ENCODE results near the gene KRTAP10-8.
"Not testable (repeated sequence)": the region's sequence is repeated elsewhere in the genome, so short reads cannot be mapped to it uniquely, and the experiment has no call there.

The KRTAP10-8 gene

DNA sequence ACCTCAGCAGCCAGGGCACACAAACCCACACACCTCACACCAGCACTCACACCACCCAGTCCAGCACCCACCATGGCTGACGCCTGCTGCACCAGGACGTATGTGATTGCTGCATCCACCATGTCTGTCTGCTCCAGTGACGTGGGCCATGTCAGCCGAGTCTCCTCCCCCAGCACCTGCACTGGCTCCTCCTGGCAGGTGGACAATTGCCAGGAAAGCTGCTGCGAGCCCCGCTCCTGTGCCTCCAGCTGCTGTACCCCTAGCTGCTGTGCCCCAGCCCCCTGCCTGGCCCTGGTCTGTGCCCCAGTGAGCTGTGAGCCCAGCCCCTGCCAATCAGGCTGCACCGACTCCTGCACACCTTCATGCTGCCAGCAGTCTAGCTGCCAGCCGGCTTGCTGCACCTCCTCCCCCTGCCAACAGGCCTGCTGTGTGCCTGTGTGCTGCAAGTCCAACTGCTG lies at the start of gene KRTAP10-8:
Gene KRTAP10-8 (plus strand): TSS at position 51 of the 458 bp plus-strand sequence. CDS start 22 bp downstream, at position 73.
- Mint-ChIP-seq H3K9me3 (peaks cover 23 to 41% of the 10 kb centered on the region in 2 donors), H3K27me3 (no peaks in the 10 kb centered on the region), H3K4me3 (no peak within 1 kb of the TSS), H3K27ac (peak within 1 kb of the TSS in 1 of 2 donors; percentile 75), H3K4me1 (peaks cover 16% of the 10 kb centered on the region)
- DNase-seq (no peak), ATAC-seq (no peak)

DNA sequence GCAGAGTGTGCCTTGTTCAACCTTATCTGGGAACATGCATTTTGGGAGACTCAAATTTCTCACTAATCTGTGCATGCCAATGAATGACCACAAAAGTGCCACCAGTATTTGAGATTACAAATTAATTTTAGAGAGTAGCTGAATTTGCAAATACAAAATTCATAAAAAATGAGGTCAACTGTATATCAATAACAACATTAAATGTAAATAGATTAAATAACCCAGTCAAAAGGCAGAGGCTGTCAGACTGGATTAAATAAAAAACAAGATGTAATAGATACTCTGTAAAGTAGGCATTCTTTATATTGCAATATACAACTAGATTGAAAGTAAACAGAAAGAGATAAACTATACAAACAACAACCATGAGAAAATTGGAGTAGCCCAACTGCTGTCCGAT lies 47.8 kb upstream of the KRTAP10-8 start:
- Mint-ChIP-seq H3K4me3 (no peak overlapping the region), H3K27me3 (no peaks in the 10 kb centered on the region), H3K4me1 (peaks cover 14% of the 10 kb centered on the region), H3K27ac (no peak overlapping the region), H3K9me3 (peaks cover 24 to 39% of the 10 kb centered on the region in 2 donors)
- DNase-seq, result no peak
- ATAC-seq, result no peak

DNA sequence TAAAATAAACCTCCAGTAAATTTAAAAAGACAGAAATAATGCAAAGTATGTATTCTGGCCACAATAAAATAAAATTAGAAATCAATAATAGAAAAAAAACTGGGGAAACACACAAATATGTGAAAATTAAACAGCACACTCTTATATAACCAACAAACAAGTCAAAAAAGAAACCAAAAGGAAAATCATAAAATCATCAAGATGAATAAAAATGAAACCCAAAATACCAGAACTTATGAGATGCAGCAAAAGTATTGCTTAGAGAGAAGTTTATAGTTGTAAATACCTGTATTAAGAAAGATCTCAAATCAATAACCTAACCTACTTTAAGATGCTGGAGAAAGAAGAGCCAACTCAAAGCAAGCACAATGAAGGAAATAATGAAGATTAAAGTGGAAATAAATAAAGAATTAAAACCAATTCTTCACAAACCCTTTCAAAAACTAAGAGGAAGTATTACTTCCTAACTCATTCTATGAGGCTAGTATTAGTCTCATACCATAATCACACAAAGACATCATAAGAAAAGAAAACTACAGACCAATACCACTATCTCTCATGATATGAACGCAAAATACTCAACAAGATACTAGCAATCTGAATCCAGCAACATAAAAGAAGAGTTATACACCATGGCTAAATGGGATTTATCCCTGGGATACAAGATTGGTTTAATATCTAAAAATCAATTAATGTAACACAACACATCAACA lies 46.8 kb upstream of the KRTAP10-8 start:
- Mint-ChIP-seq H3K4me3 (peak overlapping the region; percentile 18 to 55), H3K4me1 (peaks cover 14% of the 10 kb centered on the region), H3K27ac (peak overlapping the region in 1 of 2 donors; percentile 14), H3K27me3 (no peaks in the 10 kb centered on the region), H3K9me3 (peaks cover 22 to 30% of the 10 kb centered on the region in 2 donors)
- ATAC-seq (peak; percentile 60), DNase-seq (no peak)

- no peak for ATAC-seq
- no peak overlapping the region for H3K4me3 Mint-ChIP-seq
- H3K4me1 Mint-ChIP-seq, result peaks cover 14% of the 10 kb centered on the region
- peak overlapping the region in 1 of 2 donors; percentile 67 for H3K27ac Mint-ChIP-seq
- H3K9me3 Mint-ChIP-seq, result peaks cover 16 to 22% of the 10 kb centered on the region in 2 donors
- no peak for DNase-seq
- H3K27me3 Mint-ChIP-seq, result no peaks in the 10 kb centered on the region
Observed at GRCh38 chr21:44566403-44566802, 45.5 kb upstream of the KRTAP10-8 start.

DNA sequence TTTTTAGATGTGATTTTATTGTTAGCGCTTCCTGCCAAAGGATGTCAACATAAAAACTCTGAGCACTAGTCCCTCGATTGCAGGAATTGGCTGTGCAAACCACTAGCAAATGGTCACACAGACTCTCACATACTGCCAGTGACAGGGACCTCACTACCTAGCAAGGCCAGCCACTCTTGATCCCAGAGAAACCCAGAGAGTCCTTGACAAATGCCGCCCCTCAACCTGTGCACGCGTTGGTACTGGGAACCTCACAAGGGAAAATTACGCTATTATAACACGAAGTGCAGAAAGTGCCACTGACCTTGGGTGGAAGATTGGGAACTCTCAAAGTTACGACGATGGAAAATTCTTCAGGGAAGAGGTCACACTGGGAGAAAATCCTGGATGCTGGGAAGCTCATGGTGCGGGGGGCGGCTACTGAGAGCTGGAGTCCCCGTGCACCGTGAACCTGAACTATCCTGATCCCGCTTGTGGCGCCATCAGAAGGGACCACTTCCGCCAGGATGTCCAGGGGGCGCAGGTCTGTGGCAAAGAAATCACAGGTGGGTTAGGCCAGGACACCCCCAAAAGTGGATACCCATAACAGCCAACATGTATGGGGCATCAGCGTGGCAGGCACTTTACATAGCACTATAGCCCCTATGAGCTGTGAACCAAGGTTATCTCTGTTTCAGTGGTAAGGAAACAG lies 44.3 kb upstream of the KRTAP10-8 start:
- H3K4me3 Mint-ChIP-seq, result no peak overlapping the region
- peaks cover 7 to 16% of the 10 kb centered on the region in 2 donors for H3K9me3 Mint-ChIP-seq
- H3K27me3 Mint-ChIP-seq, result no peaks in the 10 kb centered on the region
- peaks cover 14% of the 10 kb centered on the region for H3K4me1 Mint-ChIP-seq
- H3K27ac Mint-ChIP-seq, result no peak overlapping the region
- DNase-seq, result no peak
- ATAC-seq, result no peak

- ATAC-seq (no peak), DNase-seq (no peak)
- Mint-ChIP-seq H3K4me1 (peaks cover 14% of the 10 kb centered on the region), H3K27ac (no peak overlapping the region), H3K9me3 (peaks cover 1 to 10% of the 10 kb centered on the region in 2 donors), H3K27me3 (no peaks in the 10 kb centered on the region), H3K4me3 (no peak overlapping the region)
Observed at GRCh38 chr21:44568261-44568660, 43.6 kb upstream of the KRTAP10-8 start.

DNA sequence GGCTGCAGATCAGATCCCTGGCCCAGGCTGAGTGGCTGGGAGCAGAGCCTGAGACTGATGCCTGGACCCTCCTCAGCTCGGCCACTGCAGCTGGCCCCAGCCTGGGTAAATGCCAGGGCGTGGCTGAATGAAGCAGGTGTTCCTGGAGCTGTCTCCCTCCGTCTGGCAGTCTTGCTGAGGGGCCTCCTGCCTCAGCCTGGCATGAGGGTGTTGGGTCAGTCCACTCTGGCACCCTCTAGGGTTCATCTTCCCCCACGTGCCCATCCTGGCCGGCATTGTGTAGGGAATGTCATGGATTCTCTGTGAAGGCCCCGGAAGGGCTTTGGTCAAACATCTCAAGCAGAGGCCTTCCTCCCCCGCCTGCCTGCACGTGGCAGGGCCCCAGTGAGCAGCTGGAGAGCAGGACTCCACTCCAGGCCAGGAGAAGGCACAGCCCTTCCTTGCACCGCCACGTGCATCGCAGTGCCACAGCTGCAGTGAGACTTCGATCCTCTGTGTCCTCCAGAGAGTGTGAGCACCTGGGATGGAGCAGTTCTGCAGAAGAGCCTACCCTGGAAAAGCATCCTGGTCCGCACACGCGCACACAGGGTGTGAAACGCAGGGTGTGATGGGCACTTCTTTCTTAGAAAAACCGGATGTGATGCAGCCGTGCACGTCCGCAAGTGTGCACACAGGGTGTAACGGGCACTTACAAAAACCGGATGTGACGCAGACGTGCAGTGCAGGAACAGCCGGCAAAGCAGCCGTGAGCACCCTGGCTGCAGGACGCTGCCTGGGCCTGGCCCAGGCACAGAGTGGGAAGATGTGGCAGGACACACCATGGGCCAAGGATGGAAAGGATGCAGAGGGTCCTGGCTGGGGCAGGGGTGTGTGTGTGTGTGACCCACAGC lies 43.0 kb upstream of the KRTAP10-8 start:
- Mint-ChIP-seq H3K4me1 (peaks cover 14% of the 10 kb centered on the region), H3K4me3 (no peak overlapping the region), H3K27me3 (peaks cover under 1% of the 10 kb centered on the region), H3K9me3 (peaks cover 0 to 6% of the 10 kb centered on the region in 2 donors), H3K27ac (peak overlapping the region in 1 of 2 donors; percentile 54)
- DNase-seq, result no peak
- no peak for ATAC-seq

DNA sequence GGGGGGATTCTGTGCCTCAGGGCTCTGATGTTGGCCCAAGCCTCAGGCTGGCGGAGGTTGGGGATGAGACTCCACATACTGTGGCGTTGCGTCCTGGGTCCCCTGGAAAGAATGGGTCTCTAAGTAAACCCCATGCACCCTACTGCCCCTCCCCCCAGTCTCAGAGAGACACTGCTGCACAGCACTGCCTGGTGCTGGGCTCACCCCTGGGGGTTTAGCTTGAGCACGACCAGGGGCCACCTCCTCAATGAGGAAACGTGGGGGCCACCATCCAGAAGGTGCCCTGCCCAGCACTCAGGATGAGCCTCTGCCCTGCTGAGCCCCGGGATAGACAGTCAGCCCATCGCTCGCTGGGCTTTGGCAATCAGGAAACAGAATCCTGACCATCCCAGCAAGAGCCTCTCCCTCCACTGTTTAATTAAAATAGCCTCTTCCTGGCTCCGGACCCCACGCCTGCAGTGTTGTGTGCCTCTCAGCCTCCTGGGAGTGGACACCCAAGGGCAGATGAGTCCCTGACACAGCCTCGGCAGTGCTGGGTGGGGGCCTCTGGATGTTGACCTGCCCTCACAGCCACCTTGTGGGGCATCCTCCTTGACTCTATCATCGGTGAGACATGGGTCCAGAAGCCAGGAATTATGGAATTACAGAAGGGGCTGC lies 41.9 kb upstream of the KRTAP10-8 start:
- Mint-ChIP-seq H3K9me3 (peaks cover 0 to 6% of the 10 kb centered on the region in 2 donors), H3K27me3 (peaks cover 11% of the 10 kb centered on the region), H3K4me1 (peaks cover 15% of the 10 kb centered on the region), H3K27ac (no peak overlapping the region), H3K4me3 (no peak overlapping the region)
- DNase-seq (no peak), ATAC-seq (no peak)

GRCh38 chr21:44571296-44571695 lies 40.6 kb upstream of the KRTAP10-8 start:
- H3K4me1 Mint-ChIP-seq, result peaks cover 11% of the 10 kb centered on the region
- no peak overlapping the region for H3K4me3 Mint-ChIP-seq
- no peak for DNase-seq
- peaks cover 16% of the 10 kb centered on the region for H3K27me3 Mint-ChIP-seq
- no peak overlapping the region for H3K27ac Mint-ChIP-seq
- peaks cover 0 to 15% of the 10 kb centered on the region in 2 donors for H3K9me3 Mint-ChIP-seq
- ATAC-seq, result no peak

DNA sequence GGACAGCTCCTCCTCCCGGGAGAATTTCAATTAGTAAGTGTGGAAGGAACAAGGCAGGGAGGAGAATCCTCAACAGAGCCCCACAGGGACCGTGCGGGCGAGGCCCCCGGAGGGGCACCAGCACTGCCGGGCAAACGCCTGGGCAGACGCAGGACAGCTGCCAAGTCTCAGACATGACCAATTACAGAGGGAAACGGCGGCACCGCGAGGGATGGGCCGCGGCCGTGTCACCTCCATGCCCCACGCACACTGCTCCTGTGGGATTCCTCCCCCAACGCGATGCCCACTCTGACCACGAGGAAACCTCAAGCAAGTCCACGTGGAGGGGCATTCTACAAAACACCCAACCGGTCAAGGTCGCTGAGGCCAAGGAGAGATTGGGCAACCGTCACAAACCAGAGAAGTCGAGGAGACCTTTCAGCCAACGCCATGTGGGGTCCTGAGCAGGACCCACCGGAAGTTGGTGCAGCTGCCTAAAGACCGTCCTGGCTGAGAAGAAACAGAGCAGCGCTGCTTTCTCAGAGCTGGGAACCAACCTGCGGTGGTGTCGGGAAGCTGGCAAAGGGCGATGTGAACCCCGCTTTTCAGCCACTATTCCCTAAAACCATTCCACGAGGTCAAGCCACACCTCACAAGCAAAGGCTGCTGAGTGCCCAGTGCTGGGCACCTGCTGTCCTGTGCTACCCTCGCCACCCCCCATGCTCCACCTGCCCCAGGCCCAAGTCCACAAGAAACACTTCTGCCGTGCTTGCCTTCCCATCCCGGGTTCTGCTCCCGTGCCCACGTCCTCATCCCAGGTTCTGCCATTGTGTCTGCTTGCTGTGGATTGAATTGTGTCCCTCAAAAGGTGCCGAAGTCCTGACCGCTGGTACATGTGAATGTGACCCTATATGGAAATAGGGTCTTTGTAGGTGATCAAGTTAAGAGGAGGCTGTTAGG lies 39.8 kb upstream of the KRTAP10-8 start:
- Mint-ChIP-seq H3K4me1 (peaks cover 11% of the 10 kb centered on the region), H3K9me3 (peaks cover 0 to 23% of the 10 kb centered on the region in 2 donors), H3K27ac (peak overlapping the region in 1 of 2 donors; percentile 64), H3K4me3 (no peak overlapping the region), H3K27me3 (peaks cover 16% of the 10 kb centered on the region)
- ATAC-seq, result no peak
- DNase-seq, result no peak

DNA sequence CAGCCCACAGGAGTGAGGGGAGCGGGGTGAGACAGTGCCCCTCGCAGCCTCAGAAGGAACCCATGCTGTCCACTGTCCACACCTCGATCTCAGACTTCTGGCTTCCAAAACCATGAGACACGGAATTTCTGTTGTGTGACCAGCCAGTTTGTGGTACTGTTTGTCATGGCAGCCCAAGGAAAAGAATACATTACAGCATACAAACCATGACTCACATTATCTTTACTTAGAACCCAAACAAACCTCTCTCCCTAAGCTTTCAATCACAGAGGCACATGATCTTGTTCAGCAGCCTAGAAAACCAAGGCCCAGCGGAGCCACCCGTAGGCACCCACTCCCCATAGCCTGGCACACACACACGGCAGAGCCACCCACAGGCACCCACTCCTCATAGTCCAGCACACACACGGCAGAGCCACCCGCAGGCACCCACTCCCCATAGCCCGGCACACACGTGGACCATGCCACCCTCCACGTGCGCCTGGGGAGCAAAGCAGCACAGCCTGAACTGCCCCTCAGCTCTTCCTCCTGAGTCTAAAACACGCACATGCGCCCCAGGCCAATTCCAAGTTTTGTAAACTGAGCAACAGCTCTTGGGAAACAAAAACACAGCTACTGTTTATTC lies 38.8 kb upstream of the KRTAP10-8 start:
- DNase-seq (no peak), ATAC-seq (no peak)
- Mint-ChIP-seq H3K27me3 (peaks cover 16% of the 10 kb centered on the region), H3K9me3 (peaks cover 0 to 32% of the 10 kb centered on the region in 2 donors), H3K4me3 (no peak overlapping the region), H3K4me1 (peaks cover 11% of the 10 kb centered on the region), H3K27ac (no peak overlapping the region)

DNA sequence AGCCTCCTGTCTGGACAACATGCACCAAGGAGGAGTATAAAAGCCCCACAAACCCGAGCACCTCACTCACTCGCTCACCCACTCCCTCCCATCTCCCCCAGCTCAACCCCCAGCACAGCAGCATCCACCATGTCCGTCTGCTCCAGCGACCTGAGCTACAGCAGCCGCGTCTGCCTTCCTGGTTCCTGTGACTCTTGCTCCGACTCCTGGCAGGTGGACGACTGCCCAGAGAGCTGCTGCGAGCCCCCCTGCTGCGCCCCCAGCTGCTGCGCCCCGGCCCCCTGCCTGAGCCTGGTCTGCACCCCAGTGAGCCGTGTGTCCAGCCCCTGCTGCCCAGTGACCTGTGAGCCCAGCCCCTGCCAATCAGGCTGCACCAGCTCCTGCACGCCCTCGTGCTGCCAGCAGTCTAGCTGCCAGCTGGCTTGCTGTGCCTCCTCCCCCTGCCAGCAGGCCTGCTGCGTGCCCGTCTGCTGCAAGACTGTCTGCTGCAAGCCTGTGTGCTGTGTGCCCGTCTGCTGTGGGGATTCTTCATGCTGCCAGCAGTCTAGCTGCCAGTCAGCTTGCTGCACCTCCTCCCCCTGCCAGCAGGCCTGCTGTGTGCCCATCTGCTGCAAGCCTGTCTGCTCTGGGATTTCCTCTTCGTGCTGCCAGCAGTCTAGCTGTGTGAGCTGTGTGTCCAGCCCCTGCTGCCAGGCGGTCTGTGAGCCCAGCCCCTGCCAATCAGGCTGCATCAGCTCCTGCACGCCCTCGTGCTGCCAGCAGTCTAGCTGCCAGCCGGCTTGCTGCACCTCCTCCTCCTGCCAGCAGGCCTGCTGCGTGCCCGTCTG lies 38.0 kb upstream of the KRTAP10-8 start, which contains the start of gene KRTAP10-4:
Gene KRTAP10-4 (plus strand): TSS at position 100 of the 827 bp plus-strand sequence. CDS start 30 bp downstream, at position 130.
- DNase-seq, H3K4me3 Mint-ChIP-seq, ATAC-seq: not testable (repeated sequence)
- peaks cover 11% of the 10 kb centered on the region for H3K4me1 Mint-ChIP-seq
- peak within 1 kb of the TSS in 1 of 2 donors; percentile 64 for H3K27ac Mint-ChIP-seq
- H3K27me3 Mint-ChIP-seq, result peaks cover 16% of the 10 kb centered on the region
- peaks cover 0 to 36% of the 10 kb centered on the region in 2 donors for H3K9me3 Mint-ChIP-seq
